GM23338 (cell line): ENCODE measurements around the gene RPS6KC1. TPM values are rescaled to one million over a fixed set of nuclear protein-coding genes. Genes with fewer than 3 reads are reported as not detected.

Experiments used
- ATAC-seq: fragments of 200-7000 bp; cut with Tn5 transposase; 3 replicates; pipeline ENCODE4 v1.9.1; 2020
- DNase-seq: peaks from one replicate; pipeline ENCODE4 v3.0.0-alpha.2; 2015; ENCODE audit warnings: low spot score
- H2AFZ ChIP-seq: fragments of 200-600 bp; sonication (generic); 2 replicates; pipeline ENCODE4 v1.8.0; 2016; ENCODE audit warnings: antibody characterized with exemption, mild to moderate bottlenecking, moderate library complexity
- H3F3A ChIP-seq: fragments of 200-600 bp; sonication (generic); replicated peaks from 2 replicates; pipeline ENCODE4 v1.8.0; 2017; ENCODE audit warnings: antibody characterized with exemption, mixed run types, low read depth
- H3K27ac ChIP-seq: fragments of 200-600 bp; sonication (generic); 2 replicates; pipeline ENCODE4 v1.6.1; 2016; ENCODE audit warnings: low read depth
- H3K27me3 ChIP-seq: fragments of 200-600 bp; sonication (generic); 2 replicates; pipeline ENCODE4 v1.8.0; 2016; ENCODE audit warnings: mild to moderate bottlenecking, mixed run types, moderate library complexity; ENCODE audit not compliant: insufficient read depth
- H3K36me3 ChIP-seq: fragments of 200-600 bp; sonication (generic); 2 replicates; pipeline ENCODE4 v1.8.0; 2016; ENCODE audit warnings: mild to moderate bottlenecking; ENCODE audit not compliant: insufficient read depth
- H3K4me1 ChIP-seq: fragments of 200-600 bp; sonication (generic); 2 replicates; pipeline ENCODE4 v1.8.0; 2016; ENCODE audit warnings: mild to moderate bottlenecking, moderate library complexity; ENCODE audit not compliant: insufficient read depth
- H3K4me2 ChIP-seq: fragments of 200-600 bp; sonication (generic); 2 replicates; pipeline ENCODE4 v1.7.1; 2017; ENCODE audit warnings: mixed run types
- H3K4me3 ChIP-seq: fragments of 200-600 bp; sonication (generic); 2 replicates; pipeline ENCODE4 v1.6.1; 2016; ENCODE audit warnings: mixed run types
- H3K79me2 ChIP-seq: fragments of 200-600 bp; sonication (generic); replicated peaks from 2 replicates; pipeline ENCODE4 v1.8.0; 2017; ENCODE audit warnings: mild to moderate bottlenecking; ENCODE audit not compliant: insufficient read depth
- H3K9me2 ChIP-seq: fragments of 200-600 bp; sonication (generic); 2 replicates; pipeline ENCODE4 v1.8.0; 2017; ENCODE audit not compliant: insufficient read depth
- H4K20me1 ChIP-seq: fragments of 200-600 bp; sonication (generic); replicated peaks from 2 replicates; pipeline ENCODE4 v1.8.0; 2017; ENCODE audit warnings: mild to moderate bottlenecking; ENCODE audit not compliant: insufficient read depth
- H3K27ac Mint-ChIP-seq: 2 replicates; pipeline ENCODE4 v1.8.0; 2020; ENCODE audit warnings: inconsistent platforms, mild to moderate bottlenecking, moderate library complexity, mixed read lengths
- H3K27me3 Mint-ChIP-seq: 3 replicates; pipeline ENCODE4 v1.8.0; 2022; ENCODE audit warnings: low read depth, mild to moderate bottlenecking, moderate library complexity, mixed read lengths, inconsistent platforms; ENCODE audit not compliant: insufficient read depth, poor library complexity
- H3K36me3 Mint-ChIP-seq: 3 replicates; pipeline ENCODE4 v1.8.0; 2021; ENCODE audit warnings: low read depth, mild to moderate bottlenecking, inconsistent platforms, moderate library complexity, mixed read lengths
- H3K4me1 Mint-ChIP-seq: 3 replicates; pipeline ENCODE4 v1.8.0; 2020; ENCODE audit warnings: mild to moderate bottlenecking, inconsistent platforms, mixed read lengths
- H3K4me3 Mint-ChIP-seq: 3 replicates; pipeline ENCODE4 v1.8.0; 2021; ENCODE audit warnings: moderate library complexity, mild to moderate bottlenecking, inconsistent platforms, mixed read lengths
- H3K9me3 Mint-ChIP-seq: 3 replicates; pipeline ENCODE4 v1.8.0; 2020; ENCODE audit warnings: moderate library complexity, mild to moderate bottlenecking, inconsistent platforms, mixed read lengths
- CREB1 ChIP-seq: fragments of 250-450 bp; sonication (Bioruptor Pico); IDR thresholded peaks from 2 replicates; pipeline ENCODE4 v1.5.0; 2020; ENCODE audit warnings: low read depth, mild to moderate bottlenecking, moderate library complexity
- EZH2 ChIP-seq: fragments of 200-600 bp; sonication (generic); IDR thresholded peaks from one replicate; pipeline ENCODE4 v1.8.0; 2017; ENCODE audit warnings: antibody characterized with exemption, mild to moderate bottlenecking, low read depth; ENCODE audit not compliant: unreplicated experiment
- EZH2phosphoT487 ChIP-seq: fragments of 200-600 bp; sonication (generic); IDR thresholded peaks from one replicate; pipeline ENCODE4 v1.8.1; 2018; ENCODE audit warnings: antibody characterized with exemption; ENCODE audit not compliant: unreplicated experiment
- JUNB ChIP-seq: IDR thresholded peaks from one replicate; pipeline ENCODE4 v1.6.1; 2016; ENCODE audit warnings: antibody characterized with exemption; ENCODE audit not compliant: unreplicated experiment
- NANOG ChIP-seq: IDR thresholded peaks from 2 replicates; pipeline ENCODE4 v1.6.1; 2016; ENCODE audit warnings: antibody characterized with exemption, borderline replicate concordance
- POLR2AphosphoS5 ChIP-seq: IDR thresholded peaks from 2 replicates; pipeline ENCODE4 v1.6.1; 2016; ENCODE audit warnings: antibody characterized with exemption, low read depth
- REST ChIP-seq: IDR thresholded peaks from one replicate; pipeline ENCODE4 v1.6.1; 2018; ENCODE audit warnings: antibody characterized with exemption; ENCODE audit not compliant: unreplicated experiment
- STAT1 ChIP-seq: IDR thresholded peaks from one replicate; pipeline ENCODE4 v1.6.1; 2016; ENCODE audit warnings: antibody characterized with exemption; ENCODE audit not compliant: unreplicated experiment
- ZNF114 ChIP-seq: fragments of 250-450 bp; sonication (Bioruptor Pico); IDR thresholded peaks from 2 replicates; pipeline ENCODE4 v1.5.0; 2020; ENCODE audit warnings: mild to moderate bottlenecking, moderate library complexity
- ZNF331 ChIP-seq: fragments of 250-450 bp; sonication (Bioruptor Pico); IDR thresholded peaks from 2 replicates; pipeline ENCODE4 v1.5.0; 2020; ENCODE audit warnings: low read depth, mild to moderate bottlenecking, moderate library complexity
- polyA plus RNA-seq: library from polyadenylated mRNA; unstranded; fragments of >200 nt; fragmentation: Nextera tagmentation; extraction: Ambion mirVana; gene quantifications from 2 replicates; pipeline ENCODE4 v1.2.1, GENCODE V29; 2016
- total RNA-seq: library from RNA; depleted of rRNA; stranded (reverse); fragments of >200 nt; shearing (Covaris generic); gene quantifications from 2 replicates; pipeline ENCODE4 v1.2.3, GENCODE V29; 2014
- TF ChIP-seq, protein P1 (sequence below): IDR thresholded peaks from 2 replicates; pipeline ENCODE4 v1.6.1; 2016; ENCODE audit warnings: antibody characterized with exemption

Gene RPS6KC1
- total and polyA plus RNA-seq, 2 experiments from 2014 or later = 7.9 to 24.9 TPM

DNA sequence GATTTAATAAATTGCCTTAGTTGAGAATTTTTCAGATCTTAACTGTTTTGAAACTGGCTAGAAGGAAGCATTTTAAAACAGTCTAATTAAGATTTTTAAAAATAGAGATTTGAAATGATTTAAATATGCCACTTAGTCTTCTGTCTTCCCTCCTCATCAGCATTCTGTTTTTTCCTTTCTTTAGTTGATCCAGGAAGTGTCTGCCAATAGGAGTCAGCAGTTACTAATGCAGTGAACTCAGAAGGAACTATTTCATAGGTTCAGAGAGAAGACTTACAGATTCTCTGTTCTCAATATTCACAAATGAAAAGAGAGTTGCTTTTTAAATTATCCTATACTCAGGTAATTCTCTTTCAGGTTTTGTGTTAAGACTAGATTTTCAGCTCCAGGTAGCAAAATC is 84.5 kb downstream of the RPS6KC1 start:
- Histone ChIP-seq H3K27me3 (no peaks in the 10 kb centered on the region), H3K36me3 (no peaks in the 10 kb centered on the region), H3K4me2 (no peak overlapping the region), H3K79me2 (peaks cover 7% of the 10 kb centered on the region; the same call in 1 of the 2 replicates), H3K4me3 (no peak overlapping the region), H4K20me1 (no peaks in the 10 kb centered on the region), H3K27ac (no peak overlapping the region), H3K4me1 (peaks cover 11% of the 10 kb centered on the region; the same call in 1 of the 2 replicates), H3K9me2 (no peaks in the 10 kb centered on the region), H2AFZ (no peak overlapping the region), H3F3A (no peaks in the 10 kb centered on the region)
- H3K27me3 Mint-ChIP-seq = peaks cover 2% of the 10 kb centered on the region
- H3K4me1 Mint-ChIP-seq = peaks cover 15% of the 10 kb centered on the region; the same call in 2 of the 3 replicates
- no peak for DNase-seq
- H3K36me3 Mint-ChIP-seq = no peaks in the 10 kb centered on the region
- no peak overlapping the region for H3K27ac Mint-ChIP-seq
- no peak for ATAC-seq
- no peak for TF ChIP-seq EZH2
- TF ChIP-seq STAT1 = no peak
- no peak for TF ChIP-seq NANOG
- no peak for TF ChIP-seq ZNF331 (CRISPR knock-in tag)
- no peak for TF ChIP-seq CREB1 (CRISPR knock-in tag)
- no peak for TF ChIP-seq REST
- TF ChIP-seq ZNF114 (CRISPR knock-in tag) = no peak
- TF ChIP-seq JUNB = no peak
- no peak for TF ChIP-seq POLR2AphosphoS5
- TF ChIP-seq, protein P1, sequence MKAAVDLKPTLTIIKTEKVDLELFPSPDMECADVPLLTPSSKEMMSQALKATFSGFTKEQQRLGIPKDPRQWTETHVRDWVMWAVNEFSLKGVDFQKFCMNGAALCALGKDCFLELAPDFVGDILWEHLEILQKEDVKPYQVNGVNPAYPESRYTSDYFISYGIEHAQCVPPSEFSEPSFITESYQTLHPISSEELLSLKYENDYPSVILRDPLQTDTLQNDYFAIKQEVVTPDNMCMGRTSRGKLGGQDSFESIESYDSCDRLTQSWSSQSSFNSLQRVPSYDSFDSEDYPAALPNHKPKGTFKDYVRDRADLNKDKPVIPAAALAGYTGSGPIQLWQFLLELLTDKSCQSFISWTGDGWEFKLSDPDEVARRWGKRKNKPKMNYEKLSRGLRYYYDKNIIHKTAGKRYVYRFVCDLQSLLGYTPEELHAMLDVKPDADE = no peak
- no peaks in the 10 kb centered on the region; the same call in 2 of the 3 replicates for H3K9me3 Mint-ChIP-seq
- no peak overlapping the region for H3K4me3 Mint-ChIP-seq

DNA sequence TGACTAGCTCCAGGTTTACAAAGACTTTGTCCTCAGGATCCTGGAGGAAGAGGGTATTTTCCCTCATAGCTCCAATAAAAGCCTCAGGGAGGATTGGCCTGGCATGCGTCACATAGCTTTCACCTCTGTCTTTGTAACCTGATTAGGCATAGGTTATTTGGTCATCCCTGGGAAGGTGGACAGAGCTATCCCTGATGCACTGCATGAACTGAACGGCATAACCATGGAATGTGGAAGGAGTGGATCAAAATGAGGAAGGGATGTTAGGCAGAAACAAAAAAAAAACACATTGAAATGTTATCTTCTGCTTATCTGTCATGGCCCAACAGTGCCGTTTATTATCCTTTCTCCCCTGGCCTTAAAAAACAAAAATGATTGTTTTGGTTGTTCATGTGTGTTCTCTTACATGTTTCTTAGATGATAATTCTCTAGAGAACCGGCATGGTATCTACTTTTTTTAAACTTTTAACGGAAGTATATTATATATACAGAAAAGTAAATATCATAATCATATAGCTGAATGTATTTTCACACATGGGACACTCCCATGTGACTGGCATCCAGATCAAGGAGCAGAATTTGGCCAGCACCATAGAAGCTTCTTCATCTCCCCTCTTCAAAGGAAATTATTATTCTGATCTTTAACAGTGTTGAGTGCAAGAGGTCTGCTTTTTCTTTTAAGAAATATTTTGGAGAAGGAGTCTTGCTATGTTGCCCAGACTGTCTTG is 85.3 kb downstream of the RPS6KC1 start:
- Histone ChIP-seq H3K4me2 (no peak overlapping the region), H3K27ac (no peak overlapping the region), H3K4me3 (no peak overlapping the region), H2AFZ (no peak overlapping the region), H3K36me3 (no peaks in the 10 kb centered on the region), H3K4me1 (peaks cover 11% of the 10 kb centered on the region; the same call in 1 of the 2 replicates), H4K20me1 (no peaks in the 10 kb centered on the region), H3K27me3 (no peaks in the 10 kb centered on the region), H3K9me2 (no peaks in the 10 kb centered on the region), H3K79me2 (peaks cover 7% of the 10 kb centered on the region; the same call in 1 of the 2 replicates), H3F3A (no peaks in the 10 kb centered on the region)
- Mint-ChIP-seq H3K9me3 (no peaks in the 10 kb centered on the region; the same call in 2 of the 3 replicates), H3K27ac (peak overlapping the region; percentile 32; the same call in 1 of the 2 replicates), H3K27me3 (peaks cover 2% of the 10 kb centered on the region), H3K36me3 (no peaks in the 10 kb centered on the region), H3K4me1 (peaks cover 15% of the 10 kb centered on the region; the same call in 2 of the 3 replicates), H3K4me3 (no peak overlapping the region)
- no peak; the same call in 2 of the 3 replicates for ATAC-seq
- TF ChIP-seq NANOG (no peak), EZH2phosphoT487 (no peak)
- TF ChIP-seq, protein P1 = no peak
- DNase-seq = no peak
